PC-3 (cell line): Measurements from ENCODE around the gene TRIM24. TPM values are rescaled to one million over a fixed set of nuclear protein-coding genes. Genes with fewer than 3 reads are reported as not detected.

ENCODE experiments used
- ATAC-seq: fragments of 200-7000 bp; cut with Tn5 transposase; 2 replicates; pipeline ENCODE4 v1.9.1; 2020; ENCODE audit warnings: mild to moderate bottlenecking, moderate library complexity
- BruUV-seq: library from RNA; stranded (reverse); fragments of 400-500 nt; replicated peaks from 2 replicates; lab custom pipeline; 2021; lab: Mats Ljungman, UMichigan
- CTCF ChIA-PET: fragments of 300-600 bp; sonication (Branson Sonifier 250); formaldehyde crosslinking; loops from one replicate; lab custom pipeline; 2022; ENCODE audit warnings: antibody characterized with exemption; lab: Charles Lee
- POLR2A ChIA-PET: fragments of 300-600 bp; sonication (Branson Sonifier 250); formaldehyde crosslinking; loops from one replicate; lab custom pipeline; 2022; ENCODE audit warnings: antibody characterized with exemption; ENCODE audit not compliant: unreplicated experiment; lab: Charles Lee
- DNase-seq: peaks from one replicate; pipeline ENCODE4 v3.0.0-alpha.2; 2015
- H2AFZ ChIP-seq: fragments of 300-600 bp; sonication (generic); 2 replicates; pipeline ENCODE4 v1.6.0; 2016; ENCODE audit warnings: antibody characterized with exemption, low read length
- H3F3A ChIP-seq: fragments of 300-600 bp; sonication (generic); one replicate; pipeline ENCODE4 v1.6.0; 2017; ENCODE audit warnings: antibody characterized with exemption, low read length, control low read depth, mild to moderate bottlenecking; ENCODE audit not compliant: unreplicated experiment
- H3K27ac ChIP-seq: fragments of 300-600 bp; sonication (generic); 2 replicates; pipeline ENCODE4 v1.5.1; 2016; ENCODE audit warnings: mild to moderate bottlenecking, low read length
- H3K27me3 ChIP-seq: fragments of 300-600 bp; sonication (generic); 2 replicates; pipeline ENCODE4 v1.6.1; 2016; ENCODE audit warnings: low read length, mixed read lengths
- H3K36me3 ChIP-seq: fragments of 300-600 bp; sonication (generic); 2 replicates; pipeline ENCODE4 v1.6.1; 2016; ENCODE audit warnings: low read depth, mixed run types, low read length, mixed read lengths
- H3K4me1 ChIP-seq: fragments of 300-600 bp; sonication (generic); 2 replicates; pipeline ENCODE4 v1.5.1; 2016; ENCODE audit warnings: low read length; ENCODE audit not compliant: insufficient read depth
- H3K4me2 ChIP-seq: fragments of 300-600 bp; sonication (generic); 2 replicates; pipeline ENCODE4 v1.6.0; 2016; ENCODE audit warnings: low read length
- H3K4me3 ChIP-seq: fragments of 300-600 bp; sonication (generic); 2 replicates; pipeline ENCODE4 v1.5.1; 2016; ENCODE audit warnings: mild to moderate bottlenecking, low read length, mixed read lengths
- H3K79me2 ChIP-seq: fragments of 300-600 bp; sonication (generic); 2 replicates; pipeline ENCODE4 v1.6.1; 2017; ENCODE audit warnings: low read length, mixed read lengths
- H3K9ac ChIP-seq: fragments of 300-600 bp; sonication (generic); 2 replicates; pipeline ENCODE4 v1.6.0; 2016; ENCODE audit warnings: mild to moderate bottlenecking, low read length
- H3K9me2 ChIP-seq: fragments of 300-600 bp; sonication (generic); replicated peaks from 2 replicates; pipeline ENCODE4 v1.6.1; 2016; ENCODE audit warnings: mixed run types, low read length, mixed read lengths
- H3K9me3 ChIP-seq: fragments of 300-600 bp; sonication (generic); 2 replicates; pipeline ENCODE4 v1.6.1; 2016; ENCODE audit warnings: low read length, mixed read lengths
- H4K20me1 ChIP-seq: fragments of 300-600 bp; sonication (generic); 2 replicates; pipeline ENCODE4 v1.6.1; 2016; ENCODE audit warnings: low read length, mixed read lengths
- EZH2 ChIP-seq: fragments of 300-600 bp; sonication (generic); IDR thresholded peaks from one replicate; pipeline ENCODE4 v1.6.1; 2017; ENCODE audit warnings: antibody characterized with exemption, mild to moderate bottlenecking, low read length; ENCODE audit not compliant: unreplicated experiment
- EZH2phosphoT487 ChIP-seq: fragments of 300-600 bp; sonication (generic); IDR thresholded peaks from 2 replicates; pipeline ENCODE4 v1.6.1; 2018; ENCODE audit warnings: mild to moderate bottlenecking, antibody characterized with exemption, low read length, borderline replicate concordance
- intact Hi-C: fragments of 100-400 bp; cut with micrococcal nuclease; formaldehyde crosslinking; loops from 2 replicates; pipeline ENCODE4 v1.9.0; 2023
- total RNA-seq: library from RNA; depleted of rRNA; stranded (reverse); fragments of >200 nt; gene quantifications from 2 replicates; pipeline ENCODE4 v1.2.3, GENCODE V29; 2014
- TF ChIP-seq, protein P1 (sequence below): fragments of 300-600 bp; sonication (generic); conservative IDR thresholded peaks from 2 replicates; pipeline ENCODE4 v1.5.1; 2017; ENCODE audit warnings: antibody characterized with exemption, low read depth, mild to moderate bottlenecking, low read length

Gene TRIM24
- total RNA-seq, 1 experiment from 2014 or later = 12.9 TPM

DNA sequence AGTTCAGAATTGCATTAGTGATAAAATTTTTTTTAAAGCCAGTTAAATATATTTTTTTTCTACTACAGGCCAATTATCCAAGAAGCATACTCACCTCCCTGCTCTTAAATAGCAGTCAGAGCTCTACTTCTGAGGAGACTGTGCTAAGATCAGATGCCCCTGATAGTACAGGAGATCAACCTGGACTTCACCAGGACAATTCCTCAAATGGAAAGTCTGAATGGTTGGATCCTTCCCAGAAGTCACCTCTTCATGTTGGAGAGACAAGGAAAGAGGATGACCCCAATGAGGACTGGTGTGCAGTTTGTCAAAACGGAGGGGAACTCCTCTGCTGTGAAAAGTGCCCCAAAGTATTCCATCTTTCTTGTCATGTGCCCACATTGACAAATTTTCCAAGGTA lies 119.1 kb downstream of the TRIM24 start:
- TF ChIP-seq EZH2phosphoT487 = no peak
- no peak for TF ChIP-seq EZH2
- TF ChIP-seq, protein P1, sequence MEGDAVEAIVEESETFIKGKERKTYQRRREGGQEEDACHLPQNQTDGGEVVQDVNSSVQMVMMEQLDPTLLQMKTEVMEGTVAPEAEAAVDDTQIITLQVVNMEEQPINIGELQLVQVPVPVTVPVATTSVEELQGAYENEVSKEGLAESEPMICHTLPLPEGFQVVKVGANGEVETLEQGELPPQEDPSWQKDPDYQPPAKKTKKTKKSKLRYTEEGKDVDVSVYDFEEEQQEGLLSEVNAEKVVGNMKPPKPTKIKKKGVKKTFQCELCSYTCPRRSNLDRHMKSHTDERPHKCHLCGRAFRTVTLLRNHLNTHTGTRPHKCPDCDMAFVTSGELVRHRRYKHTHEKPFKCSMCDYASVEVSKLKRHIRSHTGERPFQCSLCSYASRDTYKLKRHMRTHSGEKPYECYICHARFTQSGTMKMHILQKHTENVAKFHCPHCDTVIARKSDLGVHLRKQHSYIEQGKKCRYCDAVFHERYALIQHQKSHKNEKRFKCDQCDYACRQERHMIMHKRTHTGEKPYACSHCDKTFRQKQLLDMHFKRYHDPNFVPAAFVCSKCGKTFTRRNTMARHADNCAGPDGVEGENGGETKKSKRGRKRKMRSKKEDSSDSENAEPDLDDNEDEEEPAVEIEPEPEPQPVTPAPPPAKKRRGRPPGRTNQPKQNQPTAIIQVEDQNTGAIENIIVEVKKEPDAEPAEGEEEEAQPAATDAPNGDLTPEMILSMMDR = no peak
- Histone ChIP-seq H3K9me2 (no peaks in the 10 kb centered on the region), H3K9ac (no peak overlapping the region), H3K36me3 (peaks cover 5% of the 10 kb centered on the region; the same call in 1 of the 2 replicates), H3K27me3 (no peaks in the 10 kb centered on the region), H2AFZ (no peak overlapping the region), H3K27ac (no peak overlapping the region), H3K4me1 (no peaks in the 10 kb centered on the region), H3K79me2 (no peaks in the 10 kb centered on the region), H4K20me1 (no peaks in the 10 kb centered on the region), H3K4me2 (no peak overlapping the region), H3K4me3 (no peak overlapping the region), H3K9me3 (no peaks in the 10 kb centered on the region), H3F3A (no peaks in the 10 kb centered on the region)
- POLR2A ChIA-PET = no interaction called here
- intact Hi-C loops = loop anchor here (10.0 kb wide), 2 partner anchors 104 to 156 kb away; no protein-coding TSS in a partner anchor
- DNase-seq = no peak
- no peak for ATAC-seq
- CTCF ChIA-PET = no interaction called here
- BruUV-seq = no TSS peak

GRCh38 chr7:138579671-138580070 lies 119.6 kb downstream of the TRIM24 start:
- no peaks in the 10 kb centered on the region for H4K20me1 ChIP-seq
- no peak overlapping the region for H3K4me3 ChIP-seq
- H3K9ac ChIP-seq = no peak overlapping the region
- H3K79me2 ChIP-seq = no peaks in the 10 kb centered on the region
- ATAC-seq (no peak), DNase-seq (no peak)
- no peaks in the 10 kb centered on the region for H3K27me3 ChIP-seq
- TF ChIP-seq EZH2 = no peak
- TF ChIP-seq EZH2phosphoT487 = no peak
- TF ChIP-seq, protein P1 = no peak
- no peaks in the 10 kb centered on the region for H3K4me1 ChIP-seq
- no peaks in the 10 kb centered on the region for H3K9me3 ChIP-seq
- peaks cover 6% of the 10 kb centered on the region; the same call in 1 of the 2 replicates for H3K36me3 ChIP-seq
- H2AFZ ChIP-seq = no peak overlapping the region
- H3F3A ChIP-seq = no peaks in the 10 kb centered on the region
- no TSS peak for BruUV-seq
- intact Hi-C loops = loop anchor here (10.0 kb wide), 2 partner anchors 105 to 155 kb away; no protein-coding TSS in a partner anchor
- POLR2A ChIA-PET = no interaction called here
- no peak overlapping the region for H3K4me2 ChIP-seq
- CTCF ChIA-PET = no interaction called here
- no peak overlapping the region for H3K27ac ChIP-seq
- no peaks in the 10 kb centered on the region for H3K9me2 ChIP-seq

DNA sequence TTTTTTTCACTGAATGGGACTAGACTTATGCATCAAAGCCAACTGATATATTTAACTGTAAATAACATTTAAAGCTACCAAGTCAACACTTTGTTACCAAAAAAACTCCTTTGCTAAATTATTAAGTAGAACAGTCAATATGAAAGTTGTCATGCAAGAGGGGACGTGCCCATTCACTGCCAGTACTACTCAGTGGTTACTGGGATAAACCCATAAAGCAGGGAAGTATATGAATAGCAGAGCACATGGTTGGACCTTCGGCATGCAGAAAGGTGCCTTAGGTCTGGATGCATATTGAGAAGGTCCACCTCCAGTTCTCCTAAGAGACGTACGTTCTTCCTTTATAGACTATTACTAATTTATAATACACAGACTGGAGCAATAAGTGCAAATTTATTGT lies 121.0 kb downstream of the TRIM24 start:
- TF ChIP-seq EZH2 = no peak
- TF ChIP-seq, protein P1 = no peak
- TF ChIP-seq EZH2phosphoT487 = no peak
- no peaks in the 10 kb centered on the region for H3F3A ChIP-seq
- CTCF ChIA-PET = no interaction called here
- H3K9me2 ChIP-seq = no peaks in the 10 kb centered on the region
- H3K27me3 ChIP-seq = no peaks in the 10 kb centered on the region
- no peaks in the 10 kb centered on the region for H3K4me1 ChIP-seq
- H4K20me1 ChIP-seq = no peaks in the 10 kb centered on the region
- H3K9me3 ChIP-seq = no peaks in the 10 kb centered on the region
- no peak overlapping the region for H2AFZ ChIP-seq
- no peak overlapping the region for H3K4me2 ChIP-seq
- BruUV-seq = no TSS peak
- peaks cover 11% of the 10 kb centered on the region for H3K36me3 ChIP-seq
- no peak for ATAC-seq
- no peak for DNase-seq
- H3K9ac ChIP-seq = no peak overlapping the region
- H3K79me2 ChIP-seq = no peaks in the 10 kb centered on the region
- POLR2A ChIA-PET = no interaction called here
- intact Hi-C loops = no loop called here
- no peak overlapping the region for H3K27ac ChIP-seq
- H3K4me3 ChIP-seq = no peak overlapping the region
